HEK293 (cell line): ENCODE measurements around the gene PYCR2.

Source experiments
- CTCF ChIA-PET: fragments of 350-600 bp; formaldehyde crosslinking; extraction: SDS; loops from one replicate; lab custom pipeline; 2021; ENCODE audit warnings: antibody characterized with exemption; lab: Yijun Ruan, JAX
- POLR2A ChIA-PET: fragments of 300-600 bp; formaldehyde crosslinking; extraction: SDS; loops from one replicate; lab custom pipeline; 2020; ENCODE audit warnings: antibody characterized with exemption, inconsistent platforms; lab: Yijun Ruan, JAX
- H3K27ac ChIP-seq: fragments of 200-500 bp; sonication (Bioruptor generic); 2 replicates; pipeline ENCODE4 v1.5.1; 2014; ENCODE audit warnings: low read depth, low read length, control low read depth, inconsistent platforms; ENCODE audit errors: extremely low read depth
- H3K36me3 ChIP-seq, 2 experiments: fragments of 200-500 bp in 1 of 2; sonication (Bioruptor generic) in 1 of 2; 1 replicate in 1 of 2; 2 replicates in 1 of 2; pipeline ENCODE4 v1.5.1; 2014 to 2017; ENCODE audit warnings: inconsistent platforms in 2 of 2, low read length in 2 of 2; ENCODE audit not compliant: control insufficient read depth in 2 of 2, insufficient read depth in 1 of 2
- H3K4me1 ChIP-seq: fragments of 200-500 bp; sonication (Bioruptor generic); 2 replicates; pipeline ENCODE4 v1.5.1; 2014; ENCODE audit warnings: mild to moderate bottlenecking, low read length, inconsistent platforms; ENCODE audit not compliant: control insufficient read depth, insufficient read depth
- H3K4me3 ChIP-seq: 2 replicates; pipeline ENCODE4 v1.5.1; 2011; ENCODE audit warnings: low read depth, mild to moderate bottlenecking, control low read depth, low read length, moderate library complexity
- H3K9me3 ChIP-seq: fragments of 200-500 bp; sonication (Bioruptor generic); 2 replicates; pipeline ENCODE4 v1.5.1; 2014; ENCODE audit warnings: low read depth, low read length, inconsistent platforms; ENCODE audit not compliant: control insufficient read depth, insufficient read depth
- BCL11A ChIP-seq: fragments of 450-650 bp; formaldehyde crosslinking; IDR thresholded peaks from 2 replicates; pipeline ENCODE4 v1.5.1; 2016; ENCODE audit warnings: low read depth, missing biosample characterization, missing genetic modification characterization
- BCL11B ChIP-seq: fragments of 450-650 bp; formaldehyde crosslinking; IDR thresholded peaks from 2 replicates; pipeline ENCODE4 v1.5.1; 2016; ENCODE audit warnings: low read depth, missing biosample characterization, missing genetic modification characterization
- CTCF ChIP-seq: fragments of 450-650 bp; formaldehyde crosslinking; IDR thresholded peaks from 2 replicates; pipeline ENCODE4 v1.5.1; 2016; ENCODE audit warnings: missing biosample characterization, missing genetic modification characterization
- EGR2 ChIP-seq: fragments of 450-650 bp; formaldehyde crosslinking; IDR thresholded peaks from 2 replicates; pipeline ENCODE4 v1.5.1; 2016; ENCODE audit warnings: low read depth, missing biosample characterization, missing genetic modification characterization
- KLF1 ChIP-seq: fragments of 450-650 bp; formaldehyde crosslinking; IDR thresholded peaks from 2 replicates; pipeline ENCODE4 v1.5.1; 2016; ENCODE audit warnings: missing biosample characterization, missing genetic modification characterization
- KLF16 ChIP-seq: fragments of 450-650 bp; formaldehyde crosslinking; IDR thresholded peaks from 2 replicates; pipeline ENCODE4 v1.5.1; 2017; ENCODE audit warnings: missing biosample characterization, missing genetic modification characterization
- SP7 ChIP-seq: fragments of 450-650 bp; formaldehyde crosslinking; IDR thresholded peaks from 2 replicates; pipeline ENCODE4 v1.5.1; 2016; ENCODE audit warnings: missing biosample characterization, missing genetic modification characterization
- ZBTB21 ChIP-seq: fragments of 450-650 bp; formaldehyde crosslinking; IDR thresholded peaks from 2 replicates; pipeline ENCODE4 v1.5.1; 2017; ENCODE audit warnings: missing biosample characterization, missing genetic modification characterization
- ZBTB8A ChIP-seq: fragments of 450-650 bp; formaldehyde crosslinking; IDR thresholded peaks from 2 replicates; pipeline ENCODE4 v1.5.1; 2016; ENCODE audit warnings: missing biosample characterization, missing genetic modification characterization
- ZFHX2 ChIP-seq: fragments of 450-650 bp; formaldehyde crosslinking; conservative IDR thresholded peaks from 2 replicates; pipeline ENCODE4 v1.5.1; 2016; ENCODE audit warnings: missing biosample characterization, missing genetic modification characterization
- ZIC2 ChIP-seq: fragments of 450-650 bp; formaldehyde crosslinking; IDR thresholded peaks from 2 replicates; pipeline ENCODE4 v1.5.1; 2016; ENCODE audit warnings: missing biosample characterization, missing genetic modification characterization
- ZNF121 ChIP-seq: fragments of 450-650 bp; formaldehyde crosslinking; IDR thresholded peaks from 2 replicates; pipeline ENCODE4 v1.5.1; 2016; ENCODE audit warnings: missing biosample characterization, missing genetic modification characterization
- ZNF133 ChIP-seq: fragments of 450-650 bp; formaldehyde crosslinking; IDR thresholded peaks from 2 replicates; pipeline ENCODE4 v1.5.1; 2016; ENCODE audit warnings: missing biosample characterization, missing genetic modification characterization
- ZNF140 ChIP-seq: fragments of 450-650 bp; formaldehyde crosslinking; IDR thresholded peaks from 2 replicates; pipeline ENCODE4 v1.5.1; 2016; ENCODE audit warnings: missing biosample characterization, missing genetic modification characterization
- ZNF146 ChIP-seq: fragments of 450-650 bp; formaldehyde crosslinking; IDR thresholded peaks from 2 replicates; pipeline ENCODE4 v1.5.1; 2016; ENCODE audit warnings: missing biosample characterization, missing genetic modification characterization
- ZNF335 ChIP-seq: fragments of 450-650 bp; formaldehyde crosslinking; conservative IDR thresholded peaks from 2 replicates; pipeline ENCODE4 v1.5.1; 2016; ENCODE audit warnings: missing biosample characterization, missing genetic modification characterization
- ZNF394 ChIP-seq: fragments of 450-650 bp; formaldehyde crosslinking; IDR thresholded peaks from 2 replicates; pipeline ENCODE4 v1.5.1; 2016; ENCODE audit warnings: missing biosample characterization, missing genetic modification characterization, mild to moderate bottlenecking, moderate library complexity, borderline replicate concordance
- ZNF423 ChIP-seq: fragments of 450-650 bp; formaldehyde crosslinking; IDR thresholded peaks from 2 replicates; pipeline ENCODE4 v1.5.1; 2016; ENCODE audit warnings: missing biosample characterization, missing genetic modification characterization
- ZNF510 ChIP-seq: fragments of 450-650 bp; formaldehyde crosslinking; IDR thresholded peaks from 2 replicates; pipeline ENCODE4 v1.5.1; 2018; ENCODE audit warnings: mild to moderate bottlenecking, missing genetic modification characterization, missing biosample characterization; ENCODE audit not compliant: insufficient replicate concordance
- ZNF571 ChIP-seq: fragments of 450-650 bp; formaldehyde crosslinking; IDR thresholded peaks from 2 replicates; pipeline ENCODE4 v1.5.0; 2017; ENCODE audit warnings: missing biosample characterization, missing genetic modification characterization
- ZNF600 ChIP-seq: fragments of 450-650 bp; formaldehyde crosslinking; IDR thresholded peaks from 2 replicates; pipeline ENCODE4 v1.5.1; 2016; ENCODE audit warnings: missing biosample characterization, missing genetic modification characterization
- ZNF654 ChIP-seq: fragments of 450-650 bp; formaldehyde crosslinking; IDR thresholded peaks from 2 replicates; pipeline ENCODE4 v1.5.1; 2016; ENCODE audit warnings: low read depth, missing biosample characterization, missing genetic modification characterization
- ZNF670 ChIP-seq: fragments of 450-650 bp; formaldehyde crosslinking; IDR thresholded peaks from 2 replicates; pipeline ENCODE4 v1.5.1; 2016; ENCODE audit warnings: missing biosample characterization, missing genetic modification characterization, low read depth
- ZSCAN18 ChIP-seq: fragments of 450-650 bp; formaldehyde crosslinking; IDR thresholded peaks from 2 replicates; pipeline ENCODE4 v1.5.1; 2016; ENCODE audit warnings: missing biosample characterization, missing genetic modification characterization
- TF ChIP-seq, protein P1 (sequence below): fragments of 450-650 bp; formaldehyde crosslinking; IDR thresholded peaks from 2 replicates; pipeline ENCODE4 v1.5.1; 2017; ENCODE audit warnings: missing biosample characterization, missing genetic modification characterization

The PYCR2 gene

DNA sequence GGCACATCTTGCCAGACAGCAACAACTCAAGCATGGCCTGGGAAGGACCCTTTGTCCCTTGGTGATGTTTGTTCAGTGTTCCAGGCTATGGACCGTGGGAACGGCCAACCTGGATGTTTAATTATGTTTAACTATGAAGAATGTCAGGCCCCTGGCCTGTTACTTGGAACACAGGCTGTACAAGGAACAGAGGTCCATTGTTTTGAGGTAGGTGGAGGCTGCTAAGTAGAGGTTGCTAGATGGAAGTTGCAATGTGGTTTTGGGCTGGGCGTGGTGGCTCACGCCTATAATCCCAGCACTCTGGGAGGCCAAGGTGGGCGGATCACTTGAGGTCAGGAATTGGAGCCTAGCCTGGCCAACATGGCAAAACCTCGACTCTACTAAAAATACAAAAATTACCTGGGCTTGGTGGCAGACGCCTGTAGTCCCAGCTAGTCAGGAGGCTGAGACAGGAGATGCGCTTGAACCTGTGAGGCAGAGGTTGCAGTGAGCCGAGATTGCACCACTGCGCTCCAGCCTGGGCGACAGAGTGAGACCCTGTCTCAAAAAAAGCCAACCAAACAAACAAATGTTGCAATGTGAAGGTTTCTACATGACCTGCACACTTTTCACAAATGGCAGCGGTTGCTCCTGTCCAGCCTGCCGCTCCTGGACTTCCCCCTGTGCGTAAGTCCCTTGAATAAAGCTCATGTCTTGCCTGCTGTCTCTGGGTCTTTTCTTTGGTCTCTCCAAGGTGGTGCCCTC lies 32.6 kb downstream of the PYCR2 start:
- POLR2A ChIA-PET: interaction anchor here (2.1 kb wide), 1 partner anchor 9 kb away, joined by 9 read pairs; the partner anchor contains the start of gene TMEM63A

DNA sequence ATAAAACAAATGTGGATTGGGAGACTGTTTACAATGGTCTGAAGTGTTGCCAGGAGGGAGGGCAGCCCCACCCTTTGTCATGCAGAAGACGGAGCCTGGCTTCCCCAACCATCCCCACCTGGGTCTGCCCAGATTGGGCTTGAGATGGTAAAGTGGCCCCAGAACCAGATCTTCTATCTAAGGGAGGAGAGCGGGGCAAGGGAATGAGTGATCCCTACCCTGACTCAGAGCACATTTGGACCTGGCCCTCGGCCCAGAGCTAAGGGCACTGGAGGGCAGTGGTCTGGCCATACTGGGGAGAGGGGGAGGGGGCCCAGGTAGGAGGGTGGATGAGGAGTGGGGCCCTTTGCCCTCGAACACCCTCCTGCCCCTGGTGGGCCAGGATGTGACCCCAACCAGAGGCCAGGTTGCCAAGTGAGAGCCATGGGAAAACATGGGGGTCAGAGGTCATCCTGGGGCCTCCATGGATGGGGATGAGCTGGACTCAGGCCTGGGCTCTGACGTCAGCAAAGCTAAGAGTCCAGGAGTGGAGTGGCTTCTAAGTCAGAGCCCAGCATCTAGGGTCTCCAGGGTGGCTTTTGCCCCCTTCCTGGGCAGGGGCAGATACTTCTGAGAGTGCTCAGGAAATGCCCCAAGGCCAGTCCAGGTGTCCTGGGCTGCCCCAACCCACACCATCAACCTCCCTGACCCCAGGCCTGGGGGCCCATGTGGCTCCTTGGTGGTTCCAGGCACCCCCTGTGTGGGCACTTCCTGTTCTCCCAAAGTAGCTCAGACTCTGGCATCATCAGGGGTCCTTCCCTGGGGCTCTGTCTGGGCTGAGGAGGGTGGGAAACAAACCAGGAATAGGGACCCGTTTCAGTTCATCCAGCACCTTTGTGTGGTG lies 33.5 kb downstream of the PYCR2 start:
- no peaks in the 10 kb centered on the region for H3K9me3 ChIP-seq
- ChIA-PET POLR2A (interaction anchor here (2.1 kb wide), 1 partner anchor 8 kb away, joined by 9 read pairs; the partner anchor contains the start of gene TMEM63A), CTCF (interaction anchor here (0.6 to 1.8 kb wide), 4 partner anchors 31 to 415 kb away, joined by 3 to 12 read pairs (median 5); no protein-coding TSS in a partner anchor)
- H3K4me1 ChIP-seq: no peaks in the 10 kb centered on the region
- no peak overlapping the region for H3K27ac ChIP-seq
- H3K36me3 ChIP-seq: no peaks in the 10 kb centered on the region
- no peak overlapping the region for H3K4me3 ChIP-seq
- TF ChIP-seq ZBTB8A (tag by site-specific recombination) (no peak), ZIC2 (peak; percentile 64)

More for the DNA sequence above, 32.6 kb downstream of the PYCR2 start:
- no peaks in the 10 kb centered on the region for H3K36me3 ChIP-seq
- H3K4me1 ChIP-seq: no peaks in the 10 kb centered on the region
- no peaks in the 10 kb centered on the region for H3K9me3 ChIP-seq
- TF ChIP-seq ZNF133 (no peak), ZIC2 (0 out of 2 replicates have a peak, but pooled peaks have one; percentile 2), EGR2 (tag by site-specific recombination) (peak; percentile 62), ZFHX2 (peak; percentile 56), ZNF571 (tag by site-specific recombination) (no peak), SP7 (no peak), BCL11A (tag by site-specific recombination) (no peak), ZNF146 (tag by site-specific recombination) (no peak), ZNF121 (peak; percentile 69; the same call in 1 of the 2 replicates), ZNF654 (no peak), ZNF140 (tag by site-specific recombination) (no peak), ZNF600 (tag by site-specific recombination) (peak; percentile 20; the same call in 1 of the 2 replicates), ZNF423 (tag by site-specific recombination) (no peak), KLF1 (tag by site-specific recombination) (peak; percentile 98), ZBTB21 (tag by site-specific recombination) (no peak), KLF16 (tag by site-specific recombination) (no peak)
- TF ChIP-seq, protein P1, sequence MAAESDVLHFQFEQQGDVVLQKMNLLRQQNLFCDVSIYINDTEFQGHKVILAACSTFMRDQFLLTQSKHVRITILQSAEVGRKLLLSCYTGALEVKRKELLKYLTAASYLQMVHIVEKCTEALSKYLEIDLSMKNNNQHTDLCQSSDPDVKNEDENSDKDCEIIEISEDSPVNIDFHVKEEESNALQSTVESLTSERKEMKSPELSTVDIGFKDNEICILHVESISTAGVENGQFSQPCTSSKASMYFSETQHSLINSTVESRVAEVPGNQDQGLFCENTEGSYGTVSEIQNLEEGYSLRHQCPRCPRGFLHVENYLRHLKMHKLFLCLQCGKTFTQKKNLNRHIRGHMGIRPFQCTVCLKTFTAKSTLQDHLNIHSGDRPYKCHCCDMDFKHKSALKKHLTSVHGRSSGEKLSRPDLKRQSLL (tag by site-specific recombination): no peak
- no peak overlapping the region for H3K4me3 ChIP-seq
- H3K27ac ChIP-seq: no peak overlapping the region
- CTCF ChIA-PET: interaction anchor here (0.6 to 1.1 kb wide), 3 partner anchors 31 to 417 kb away, joined by 3 to 4 read pairs (median 3); no protein-coding TSS in a partner anchor

GRCh38 chr1:225889743-225890142 lies 34.3 kb downstream of the PYCR2 start:
- ChIA-PET CTCF (interaction anchor here (0.8 to 1.8 kb wide), 4 partner anchors 12 to 415 kb away, joined by 3 to 12 read pairs (median 6); no protein-coding TSS in a partner anchor), POLR2A (no interaction called here)
- H3K27ac ChIP-seq: no peak overlapping the region
- H3K36me3 ChIP-seq: no peaks in the 10 kb centered on the region
- H3K4me1 ChIP-seq: no peaks in the 10 kb centered on the region
- no peaks in the 10 kb centered on the region for H3K9me3 ChIP-seq
- TF ChIP-seq ZSCAN18 (tag by site-specific recombination): no peak
- TF ChIP-seq BCL11B (tag by site-specific recombination): no peak
- TF ChIP-seq ZBTB21 (tag by site-specific recombination): no peak
- no peak for TF ChIP-seq CTCF (tag by site-specific recombination)
- no peak for TF ChIP-seq KLF16 (tag by site-specific recombination)
- TF ChIP-seq ZNF670 (tag by site-specific recombination): no peak
- TF ChIP-seq ZNF510 (tag by site-specific recombination): no peak
- no peak for TF ChIP-seq ZNF335 (tag by site-specific recombination)
- no peak for TF ChIP-seq ZNF394 (tag by site-specific recombination)
- H3K4me3 ChIP-seq: no peak overlapping the region
